H9 (cell line): ENCODE data around the gene MRAS. TPM values are rescaled to one million over a fixed set of nuclear protein-coding genes. Genes with fewer than 3 reads are reported as not detected.

Experiments used
- DNase-seq: peaks from one replicate; pipeline ENCODE4 v3.0.0-alpha.2; 2017
- H2AFZ ChIP-seq: one replicate; pipeline ENCODE4 v1.6.1; 2013; ENCODE audit warnings: mild to moderate bottlenecking, low read length, control low read depth, moderate library complexity
- H2AK5ac ChIP-seq: 2 replicates; pipeline ENCODE4 v1.6.1; 2013; ENCODE audit warnings: low read length, control low read depth, mixed read lengths; ENCODE audit not compliant: insufficient read length
- H2BK120ac ChIP-seq: one replicate; pipeline ENCODE4 v1.6.1; 2013; ENCODE audit warnings: low read depth, mild to moderate bottlenecking, low read length, control low read depth, inconsistent platforms; ENCODE audit not compliant: poor library complexity, severe bottlenecking
- H2BK12ac ChIP-seq: 2 replicates; pipeline ENCODE4 v1.6.1; 2013; ENCODE audit warnings: low read length, control low read depth, mixed read lengths, low read depth; ENCODE audit not compliant: insufficient read length
- H2BK15ac ChIP-seq: 2 replicates; pipeline ENCODE4 v1.6.1; 2013; ENCODE audit warnings: low read depth, low read length, control low read depth
- H2BK20ac ChIP-seq: one replicate; pipeline ENCODE4 v1.6.1; 2013; ENCODE audit warnings: low read depth, mild to moderate bottlenecking, low read length, control low read depth, inconsistent platforms; ENCODE audit not compliant: poor library complexity, severe bottlenecking
- H2BK5ac ChIP-seq: 2 replicates; pipeline ENCODE4 v1.6.1; 2013; ENCODE audit warnings: low read length, control low read depth, mixed read lengths; ENCODE audit not compliant: insufficient read length
- H3K14ac ChIP-seq: 2 replicates; pipeline ENCODE4 v1.6.1; 2013; ENCODE audit warnings: low read length, control low read depth; ENCODE audit not compliant: insufficient read depth
- H3K18ac ChIP-seq: 2 replicates; pipeline ENCODE4 v1.6.1; 2013; ENCODE audit warnings: low read depth, mild to moderate bottlenecking, mixed read lengths, low read length, control low read depth; ENCODE audit not compliant: insufficient read length
- H3K23ac ChIP-seq: 2 replicates; pipeline ENCODE4 v1.6.1; 2013; ENCODE audit warnings: low read length, control low read depth, mixed read lengths, low read depth; ENCODE audit not compliant: insufficient read length
- H3K23me2 ChIP-seq: 2 replicates; pipeline ENCODE4 v1.6.1; 2013; ENCODE audit warnings: low read depth, mild to moderate bottlenecking, mixed read lengths, low read length, control low read depth; ENCODE audit not compliant: insufficient read length, poor library complexity, severe bottlenecking
- H3K27ac ChIP-seq: 2 replicates; pipeline ENCODE4 v1.5.1; 2013; ENCODE audit warnings: low read length, control low read depth, mixed read lengths, low read depth; ENCODE audit not compliant: insufficient read length
- H3K27me3 ChIP-seq: 2 replicates; pipeline ENCODE4 v1.6.1; 2013; ENCODE audit warnings: low read length, control low read depth, inconsistent platforms; ENCODE audit not compliant: insufficient read depth
- H3K4ac ChIP-seq: 2 replicates; pipeline ENCODE4 v1.6.1; 2013; ENCODE audit warnings: low read depth, mild to moderate bottlenecking, control low read depth, inconsistent platforms, low read length, moderate library complexity
- H3K4me1 ChIP-seq: 2 replicates; pipeline ENCODE4 v1.6.1; 2013; ENCODE audit warnings: low read length, control low read depth, inconsistent platforms; ENCODE audit not compliant: insufficient read depth
- H3K4me2 ChIP-seq: 2 replicates; pipeline ENCODE4 v1.6.1; 2013; ENCODE audit warnings: low read length, control low read depth, mixed read lengths; ENCODE audit not compliant: insufficient read length, insufficient read depth
- H3K56ac ChIP-seq: 2 replicates; pipeline ENCODE4 v1.6.1; 2013; ENCODE audit warnings: low read depth, mild to moderate bottlenecking, mixed read lengths, low read length, control low read depth; ENCODE audit not compliant: insufficient read length
- H3K79me1 ChIP-seq: 2 replicates; pipeline ENCODE4 v1.6.1; 2013; ENCODE audit warnings: low read depth, mild to moderate bottlenecking, moderate library complexity, low read length, control low read depth, inconsistent platforms; ENCODE audit not compliant: insufficient read depth, poor library complexity, severe bottlenecking
- H3K79me2 ChIP-seq: 2 replicates; pipeline ENCODE4 v1.6.1; 2013; ENCODE audit warnings: low read length, control low read depth, inconsistent platforms; ENCODE audit not compliant: insufficient read depth
- H3K9ac ChIP-seq: 2 replicates; pipeline ENCODE4 v1.6.1; 2013; ENCODE audit warnings: low read length, control low read depth, mixed read lengths; ENCODE audit not compliant: insufficient read length; ENCODE audit errors: extremely low read depth
- H3K9me3 ChIP-seq: one replicate; pipeline ENCODE4 v1.6.1; 2013; ENCODE audit warnings: low read depth, low read length, inconsistent platforms; ENCODE audit not compliant: control insufficient read depth
- H3T11ph ChIP-seq: one replicate; pipeline ENCODE4 v1.6.1; 2013; ENCODE audit warnings: mild to moderate bottlenecking, low read length, control low read depth, inconsistent platforms
- H4K20me1 ChIP-seq: one replicate; pipeline ENCODE4 v1.6.1; 2013; ENCODE audit not compliant: control insufficient read depth, insufficient read length, insufficient read depth
- H4K5ac ChIP-seq: 2 replicates; pipeline ENCODE4 v1.6.1; 2013; ENCODE audit warnings: low read depth, mild to moderate bottlenecking, mixed read lengths, low read length, control low read depth; ENCODE audit not compliant: insufficient read length
- H4K8ac ChIP-seq: replicated peaks from 2 replicates; pipeline ENCODE4 v1.6.1; 2013; ENCODE audit warnings: low read length, control low read depth, mixed read lengths, low read depth; ENCODE audit not compliant: insufficient read length
- H4K91ac ChIP-seq: 2 replicates; pipeline ENCODE4 v1.6.1; 2013; ENCODE audit warnings: low read depth, mild to moderate bottlenecking, moderate library complexity, mixed read lengths, low read length, control low read depth; ENCODE audit not compliant: insufficient read length
- H3K27ac Mint-ChIP-seq, 3 experiments: 2 replicates in 2 of 3; 3 replicates in 1 of 3; pipeline ENCODE4 v1.8.0; 2020 to 2021; ENCODE audit warnings: mixed read lengths in 3 of 3, mild to moderate bottlenecking in 1 of 3, moderate library complexity in 1 of 3
- H3K27me3 Mint-ChIP-seq: 2 replicates; pipeline ENCODE4 v1.8.0; 2021; ENCODE audit warnings: low read depth, mild to moderate bottlenecking, moderate library complexity, mixed read lengths
- H3K36me3 Mint-ChIP-seq, 3 experiments: 2 replicates in 2 of 3; 3 replicates in 1 of 3; pipeline ENCODE4 v1.8.0; 2020 to 2021; ENCODE audit warnings: low read depth in 3 of 3, mixed read lengths in 3 of 3; ENCODE audit not compliant: insufficient read depth in 1 of 3
- H3K4me1 Mint-ChIP-seq, 2 experiments: 2 replicates each; pipeline ENCODE4 v1.8.0; 2020; ENCODE audit warnings: mixed read lengths in 2 of 2
- H3K4me3 Mint-ChIP-seq, 2 experiments: 2 replicates in 1 of 2; 3 replicates in 1 of 2; pipeline ENCODE4 v1.8.0; 2020 to 2021; ENCODE audit warnings: mild to moderate bottlenecking in 2 of 2, mixed read lengths in 2 of 2, moderate library complexity in 1 of 2
- H3K9me3 Mint-ChIP-seq, 2 experiments: 2 replicates in 1 of 2; 3 replicates in 1 of 2; pipeline ENCODE4 v1.8.0; 2020; ENCODE audit warnings: mild to moderate bottlenecking in 2 of 2, mixed read lengths in 2 of 2, moderate library complexity in 1 of 2
- WGBS: extraction: QIAGEN DNeasy Blood & Tissue Kit; methylation state at CpG from one replicate; pipeline ENCODE4 v1.1.7; 2013; ENCODE audit warnings: missing lambda C conversion rate, low lambda C conversion rate, mixed read lengths; ENCODE audit not compliant: insufficient read length; ENCODE audit errors: extremely low coverage; 5-methylcytosine and 5-hydroxymethylcytosine counted together
- total RNA-seq: library from RNA; stranded (reverse); gene quantifications from 2 replicates; pipeline ENCODE4 v1.2.1, GENCODE V29; 2021
- TF ChIP-seq, protein P1 (sequence below): fragments of 200-600 bp; sonication (generic); conservative IDR thresholded peaks from 3 replicates; pipeline ENCODE4 v1.8.0; 2021; ENCODE audit warnings: antibody characterized with exemption, mild to moderate bottlenecking

The MRAS gene
- total RNA-seq, 1 experiment from 2014 or later: 10.9 TPM

DNA sequence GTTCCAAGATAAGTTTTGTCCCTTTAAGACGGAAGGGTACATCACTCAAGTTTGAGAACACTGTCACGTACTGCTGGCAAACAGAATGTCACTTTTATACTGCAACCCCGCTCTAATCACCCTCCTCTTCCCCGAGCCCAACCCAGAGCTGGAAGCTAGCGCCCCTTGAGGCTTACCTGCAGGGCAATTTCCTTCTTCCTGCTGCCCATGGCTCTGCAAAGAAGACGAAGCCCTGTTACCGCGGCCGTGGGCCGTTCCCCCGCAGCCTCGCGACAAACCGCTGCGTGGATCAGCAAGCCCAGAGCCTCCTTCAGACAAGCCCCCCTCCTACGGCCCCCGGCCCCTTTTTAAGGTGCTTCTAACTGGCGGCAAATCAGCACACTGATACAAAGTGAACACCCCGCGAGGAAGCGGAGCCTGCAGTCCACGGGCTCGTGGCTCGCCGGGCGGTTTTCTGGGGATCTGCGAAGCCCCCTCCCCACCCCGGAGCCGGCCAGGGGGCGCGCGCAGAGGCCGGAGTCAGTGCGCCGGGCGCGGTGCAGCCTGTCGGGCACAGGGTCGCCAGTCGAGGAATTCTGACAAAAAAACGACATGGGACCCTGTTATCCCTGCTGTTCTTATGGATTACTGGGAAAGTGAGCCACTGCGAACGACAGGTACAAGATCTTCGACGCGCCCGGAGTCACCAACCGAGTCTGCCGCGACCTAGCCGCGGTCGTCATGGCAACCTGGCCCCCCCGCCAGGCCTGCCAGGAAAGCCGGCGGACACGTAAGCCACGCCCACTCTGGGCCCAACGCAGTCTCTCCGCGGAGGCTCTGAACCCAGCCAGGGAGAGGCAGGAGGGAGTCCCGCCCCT lies 19.0 kb upstream of the MRAS start, which contains the start of gene NME9:
Gene NME9, minus strand, starts transcription at position 725 of the 857 bp plus-strand sequence. Its CDS starts 516 bp downstream, at position 209.
- peaks cover 17 to 23% of the 10 kb centered on the region in 2 experiments for H3K4me1 Mint-ChIP-seq
- Histone ChIP-seq H2BK15ac (no peak within 1 kb of the TSS), H3K9ac (no peak within 1 kb of the TSS), H4K8ac (no peak within 1 kb of the TSS), H2BK12ac (no peak within 1 kb of the TSS), H3K4ac (no peak within 1 kb of the TSS), H3K79me2 (no peaks in the 10 kb centered on the region), H2AK5ac (no peak within 1 kb of the TSS), H3K79me1 (no peaks in the 10 kb centered on the region), H3K4me1 (peaks cover 4% of the 10 kb centered on the region), H3K9me3 (no peaks in the 10 kb centered on the region), H4K20me1 (no peaks in the 10 kb centered on the region), H2AFZ (no peak within 1 kb of the TSS), H3K27ac (no peak within 1 kb of the TSS), H3K18ac (no peak within 1 kb of the TSS), H3K23me2 (peaks cover 7% of the 10 kb centered on the region), H3K14ac (no peak within 1 kb of the TSS), H3K56ac (no peak within 1 kb of the TSS), H2BK20ac (no peak within 1 kb of the TSS), H4K91ac (no peak within 1 kb of the TSS), H3T11ph (no peak within 1 kb of the TSS), H4K5ac (no peak within 1 kb of the TSS), H3K4me2 (peak within 1 kb of the TSS; percentile 55), H3K23ac (no peak within 1 kb of the TSS), H2BK5ac (no peak within 1 kb of the TSS), H3K27me3 (no peaks in the 10 kb centered on the region), H2BK120ac (no peak within 1 kb of the TSS)
- H3K9me3 Mint-ChIP-seq: no peaks in the 10 kb centered on the region
- peak; percentile 98 for DNase-seq
- H3K27ac Mint-ChIP-seq: no peak within 1 kb of the TSS; a peak in 1 of 7 replicates
- TF ChIP-seq, protein P1, sequence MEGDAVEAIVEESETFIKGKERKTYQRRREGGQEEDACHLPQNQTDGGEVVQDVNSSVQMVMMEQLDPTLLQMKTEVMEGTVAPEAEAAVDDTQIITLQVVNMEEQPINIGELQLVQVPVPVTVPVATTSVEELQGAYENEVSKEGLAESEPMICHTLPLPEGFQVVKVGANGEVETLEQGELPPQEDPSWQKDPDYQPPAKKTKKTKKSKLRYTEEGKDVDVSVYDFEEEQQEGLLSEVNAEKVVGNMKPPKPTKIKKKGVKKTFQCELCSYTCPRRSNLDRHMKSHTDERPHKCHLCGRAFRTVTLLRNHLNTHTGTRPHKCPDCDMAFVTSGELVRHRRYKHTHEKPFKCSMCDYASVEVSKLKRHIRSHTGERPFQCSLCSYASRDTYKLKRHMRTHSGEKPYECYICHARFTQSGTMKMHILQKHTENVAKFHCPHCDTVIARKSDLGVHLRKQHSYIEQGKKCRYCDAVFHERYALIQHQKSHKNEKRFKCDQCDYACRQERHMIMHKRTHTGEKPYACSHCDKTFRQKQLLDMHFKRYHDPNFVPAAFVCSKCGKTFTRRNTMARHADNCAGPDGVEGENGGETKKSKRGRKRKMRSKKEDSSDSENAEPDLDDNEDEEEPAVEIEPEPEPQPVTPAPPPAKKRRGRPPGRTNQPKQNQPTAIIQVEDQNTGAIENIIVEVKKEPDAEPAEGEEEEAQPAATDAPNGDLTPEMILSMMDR: peak; percentile 72
- H3K4me3 Mint-ChIP-seq: peak within 1 kb of the TSS; percentile 82 to 91
- H3K27me3 Mint-ChIP-seq: peaks cover 8% of the 10 kb centered on the region
- WGBS: no CpG with 5 or more reads among the region's 62 CpGs
- no peaks in the 10 kb centered on the region for H3K36me3 Mint-ChIP-seq
